H9 (cell line): ENCODE results near the gene ANGEL2. TPM values are rescaled to one million over a fixed set of nuclear protein-coding genes. Genes with fewer than 3 reads are reported as not detected.

Experiments used
- DNase-seq: peaks from one replicate; pipeline ENCODE4 v3.0.0-alpha.2; 2017
- H2AFZ ChIP-seq: one replicate; pipeline ENCODE4 v1.6.1; 2013; ENCODE audit warnings: mild to moderate bottlenecking, low read length, control low read depth, moderate library complexity
- H2AK5ac ChIP-seq: 2 replicates; pipeline ENCODE4 v1.6.1; 2013; ENCODE audit warnings: low read length, control low read depth, mixed read lengths; ENCODE audit not compliant: insufficient read length
- H2BK120ac ChIP-seq: one replicate; pipeline ENCODE4 v1.6.1; 2013; ENCODE audit warnings: low read depth, mild to moderate bottlenecking, low read length, control low read depth, inconsistent platforms; ENCODE audit not compliant: poor library complexity, severe bottlenecking
- H2BK12ac ChIP-seq: 2 replicates; pipeline ENCODE4 v1.6.1; 2013; ENCODE audit warnings: low read length, control low read depth, mixed read lengths, low read depth; ENCODE audit not compliant: insufficient read length
- H2BK15ac ChIP-seq: 2 replicates; pipeline ENCODE4 v1.6.1; 2013; ENCODE audit warnings: low read depth, low read length, control low read depth
- H2BK20ac ChIP-seq: one replicate; pipeline ENCODE4 v1.6.1; 2013; ENCODE audit warnings: low read depth, mild to moderate bottlenecking, low read length, control low read depth, inconsistent platforms; ENCODE audit not compliant: poor library complexity, severe bottlenecking
- H2BK5ac ChIP-seq: 2 replicates; pipeline ENCODE4 v1.6.1; 2013; ENCODE audit warnings: low read length, control low read depth, mixed read lengths; ENCODE audit not compliant: insufficient read length
- H3K14ac ChIP-seq: 2 replicates; pipeline ENCODE4 v1.6.1; 2013; ENCODE audit warnings: low read length, control low read depth; ENCODE audit not compliant: insufficient read depth
- H3K18ac ChIP-seq: 2 replicates; pipeline ENCODE4 v1.6.1; 2013; ENCODE audit warnings: low read depth, mild to moderate bottlenecking, mixed read lengths, low read length, control low read depth; ENCODE audit not compliant: insufficient read length
- H3K23ac ChIP-seq: 2 replicates; pipeline ENCODE4 v1.6.1; 2013; ENCODE audit warnings: low read length, control low read depth, mixed read lengths, low read depth; ENCODE audit not compliant: insufficient read length
- H3K23me2 ChIP-seq: 2 replicates; pipeline ENCODE4 v1.6.1; 2013; ENCODE audit warnings: low read depth, mild to moderate bottlenecking, mixed read lengths, low read length, control low read depth; ENCODE audit not compliant: insufficient read length, poor library complexity, severe bottlenecking
- H3K27ac ChIP-seq: 2 replicates; pipeline ENCODE4 v1.5.1; 2013; ENCODE audit warnings: low read length, control low read depth, mixed read lengths, low read depth; ENCODE audit not compliant: insufficient read length
- H3K27me3 ChIP-seq: 2 replicates; pipeline ENCODE4 v1.6.1; 2013; ENCODE audit warnings: low read length, control low read depth, inconsistent platforms; ENCODE audit not compliant: insufficient read depth
- H3K4ac ChIP-seq: 2 replicates; pipeline ENCODE4 v1.6.1; 2013; ENCODE audit warnings: low read depth, mild to moderate bottlenecking, control low read depth, inconsistent platforms, low read length, moderate library complexity
- H3K4me1 ChIP-seq: 2 replicates; pipeline ENCODE4 v1.6.1; 2013; ENCODE audit warnings: low read length, control low read depth, inconsistent platforms; ENCODE audit not compliant: insufficient read depth
- H3K4me2 ChIP-seq: 2 replicates; pipeline ENCODE4 v1.6.1; 2013; ENCODE audit warnings: low read length, control low read depth, mixed read lengths; ENCODE audit not compliant: insufficient read length, insufficient read depth
- H3K56ac ChIP-seq: 2 replicates; pipeline ENCODE4 v1.6.1; 2013; ENCODE audit warnings: low read depth, mild to moderate bottlenecking, mixed read lengths, low read length, control low read depth; ENCODE audit not compliant: insufficient read length
- H3K79me1 ChIP-seq: 2 replicates; pipeline ENCODE4 v1.6.1; 2013; ENCODE audit warnings: low read depth, mild to moderate bottlenecking, moderate library complexity, low read length, control low read depth, inconsistent platforms; ENCODE audit not compliant: insufficient read depth, poor library complexity, severe bottlenecking
- H3K79me2 ChIP-seq: 2 replicates; pipeline ENCODE4 v1.6.1; 2013; ENCODE audit warnings: low read length, control low read depth, inconsistent platforms; ENCODE audit not compliant: insufficient read depth
- H3K9ac ChIP-seq: 2 replicates; pipeline ENCODE4 v1.6.1; 2013; ENCODE audit warnings: low read length, control low read depth, mixed read lengths; ENCODE audit not compliant: insufficient read length; ENCODE audit errors: extremely low read depth
- H3K9me3 ChIP-seq: one replicate; pipeline ENCODE4 v1.6.1; 2013; ENCODE audit warnings: low read depth, low read length, inconsistent platforms; ENCODE audit not compliant: control insufficient read depth
- H3T11ph ChIP-seq: one replicate; pipeline ENCODE4 v1.6.1; 2013; ENCODE audit warnings: mild to moderate bottlenecking, low read length, control low read depth, inconsistent platforms
- H4K20me1 ChIP-seq: one replicate; pipeline ENCODE4 v1.6.1; 2013; ENCODE audit not compliant: control insufficient read depth, insufficient read length, insufficient read depth
- H4K5ac ChIP-seq: 2 replicates; pipeline ENCODE4 v1.6.1; 2013; ENCODE audit warnings: low read depth, mild to moderate bottlenecking, mixed read lengths, low read length, control low read depth; ENCODE audit not compliant: insufficient read length
- H4K8ac ChIP-seq: replicated peaks from 2 replicates; pipeline ENCODE4 v1.6.1; 2013; ENCODE audit warnings: low read length, control low read depth, mixed read lengths, low read depth; ENCODE audit not compliant: insufficient read length
- H4K91ac ChIP-seq: 2 replicates; pipeline ENCODE4 v1.6.1; 2013; ENCODE audit warnings: low read depth, mild to moderate bottlenecking, moderate library complexity, mixed read lengths, low read length, control low read depth; ENCODE audit not compliant: insufficient read length
- H3K27ac Mint-ChIP-seq, 3 experiments: 2 replicates in 2 of 3; 3 replicates in 1 of 3; pipeline ENCODE4 v1.8.0; 2020 to 2021; ENCODE audit warnings: mixed read lengths in 3 of 3, mild to moderate bottlenecking in 1 of 3, moderate library complexity in 1 of 3
- H3K27me3 Mint-ChIP-seq: 2 replicates; pipeline ENCODE4 v1.8.0; 2021; ENCODE audit warnings: low read depth, mild to moderate bottlenecking, moderate library complexity, mixed read lengths
- H3K36me3 Mint-ChIP-seq, 3 experiments: 2 replicates in 2 of 3; 3 replicates in 1 of 3; pipeline ENCODE4 v1.8.0; 2020 to 2021; ENCODE audit warnings: low read depth in 3 of 3, mixed read lengths in 3 of 3; ENCODE audit not compliant: insufficient read depth in 1 of 3
- H3K4me1 Mint-ChIP-seq, 2 experiments: 2 replicates each; pipeline ENCODE4 v1.8.0; 2020; ENCODE audit warnings: mixed read lengths in 2 of 2
- H3K4me3 Mint-ChIP-seq, 2 experiments: 2 replicates in 1 of 2; 3 replicates in 1 of 2; pipeline ENCODE4 v1.8.0; 2020 to 2021; ENCODE audit warnings: mild to moderate bottlenecking in 2 of 2, mixed read lengths in 2 of 2, moderate library complexity in 1 of 2
- H3K9me3 Mint-ChIP-seq, 2 experiments: 2 replicates in 1 of 2; 3 replicates in 1 of 2; pipeline ENCODE4 v1.8.0; 2020; ENCODE audit warnings: mild to moderate bottlenecking in 2 of 2, mixed read lengths in 2 of 2, moderate library complexity in 1 of 2
- CTCF ChIP-seq: fragments of 200-600 bp; sonication (generic); conservative IDR thresholded peaks from 3 replicates; pipeline ENCODE4 v1.8.0; 2021; ENCODE audit warnings: antibody characterized with exemption, mild to moderate bottlenecking
- WGBS: extraction: QIAGEN DNeasy Blood & Tissue Kit; methylation state at CpG from one replicate; pipeline ENCODE4 v1.1.7; 2013; ENCODE audit warnings: missing lambda C conversion rate, low lambda C conversion rate, mixed read lengths; ENCODE audit not compliant: insufficient read length; ENCODE audit errors: extremely low coverage; 5-methylcytosine and 5-hydroxymethylcytosine counted together
- total RNA-seq: library from RNA; stranded (reverse); gene quantifications from 2 replicates; pipeline ENCODE4 v1.2.1, GENCODE V29; 2021

The ANGEL2 gene
- total RNA-seq, 1 experiment from 2014 or later, result 47.8 TPM

- H2AK5ac ChIP-seq, result no peak overlapping the region
- H3K4me1 Mint-ChIP-seq, result peaks cover 37 to 46% of the 10 kb centered on the region in 2 experiments
Observed at GRCh38 chr1:212957546-212957945, 58.1 kb downstream of the ANGEL2 start.

More at GRCh38 chr1:212957546-212957945, 58.1 kb downstream of the ANGEL2 start:
- no peak overlapping the region for H2BK12ac ChIP-seq
- peaks cover 3% of the 10 kb centered on the region; the same call in 1 of the 2 replicates for H3K4me1 ChIP-seq
- H2BK120ac ChIP-seq, result no peak overlapping the region
- no peak overlapping the region for H3K23ac ChIP-seq
- no peak overlapping the region for H4K5ac ChIP-seq
- no peaks in the 10 kb centered on the region for H3K9me3 Mint-ChIP-seq
- peaks cover 2% of the 10 kb centered on the region for H4K20me1 ChIP-seq
- H3K27me3 Mint-ChIP-seq, result no peaks in the 10 kb centered on the region
- H2BK20ac ChIP-seq, result no peak overlapping the region
- no peak overlapping the region for H3K14ac ChIP-seq
- no peak overlapping the region for H4K91ac ChIP-seq
- no peak overlapping the region for H2BK5ac ChIP-seq
- DNase-seq, result no peak
- H3K36me3 Mint-ChIP-seq, result peaks cover 79 to 96% (median 82%) of the 10 kb centered on the region in 3 experiments
- peak overlapping the region in 1 of 3 experiments; percentile 76; a peak in 1 of 7 replicates for H3K27ac Mint-ChIP-seq
- H3K23me2 ChIP-seq, result no peaks in the 10 kb centered on the region
- H3K4ac ChIP-seq, result no peak overlapping the region
- no peaks in the 10 kb centered on the region for H3K9me3 ChIP-seq
- H2AFZ ChIP-seq, result no peak overlapping the region
- H3K27ac ChIP-seq, result no peak overlapping the region
- no peak overlapping the region for H3T11ph ChIP-seq
- H3K18ac ChIP-seq, result no peak overlapping the region
- WGBS, result no CpG with 5 or more reads among the region's 6 CpGs
- no peaks in the 10 kb centered on the region for H3K27me3 ChIP-seq
- H3K4me2 ChIP-seq, result no peak overlapping the region
- H3K4me3 Mint-ChIP-seq, result no peak overlapping the region
- no peak for TF ChIP-seq CTCF
- no peak overlapping the region for H3K56ac ChIP-seq
- no peak overlapping the region for H4K8ac ChIP-seq
- H3K9ac ChIP-seq, result no peak overlapping the region
- H3K79me2 ChIP-seq, result peaks cover 2% of the 10 kb centered on the region; the same call in 1 of the 2 replicates
- no peak overlapping the region for H2BK15ac ChIP-seq
- H3K79me1 ChIP-seq, result peaks cover 5% of the 10 kb centered on the region
